B cell (primary cell): ENCODE data around the gene TET3. TPM values are rescaled to one million over a fixed set of nuclear protein-coding genes. Genes with fewer than 3 reads are reported as not detected.

Experiments
- ATAC-seq: fragments of 200-7000 bp; cut with Tn5 transposase; one replicate; pipeline ENCODE4 v1.10.0; 2021; ENCODE audit warnings: low read depth, mild to moderate bottlenecking, moderate number of reproducible peaks, moderate library complexity
- CTCF ChIA-PET: fragments of 350-600 bp; sonication (Branson Sonifier 250); formaldehyde crosslinking; loops from one replicate; lab custom pipeline; 2021; ENCODE audit warnings: antibody characterized with exemption, inconsistent platforms; lab: Charles Lee
- POLR2A ChIA-PET: fragments of 350-600 bp; sonication (Branson Sonifier 250); formaldehyde crosslinking; loops from one replicate; lab custom pipeline; 2021; ENCODE audit warnings: antibody characterized with exemption; lab: Charles Lee
- DNase-seq: peaks from one replicate; pipeline ENCODE4 v3.0.0; 2013
- H2AFZ ChIP-seq: 2 replicates; pipeline ENCODE4 v1.6.1; 2012; ENCODE audit warnings: mild to moderate bottlenecking, low read depth, low read length; ENCODE audit not compliant: insufficient read depth, poor library complexity, severe bottlenecking
- H3K27ac ChIP-seq, 2 donors: 1 replicate in 1 of 2; 2 replicates in 1 of 2; pipeline ENCODE4 v1.5.1; 2012 to 2013; ENCODE audit warnings: low read length in 2 of 2, mild to moderate bottlenecking in 2 of 2, moderate library complexity in 1 of 2
- H3K27me3 ChIP-seq, 4 experiments: fragments of 200-600 bp in 1 of 4; sonication (generic) in 1 of 4; replicated peaks in 1 of 4; 1 replicate in 2 of 4; 2 replicates in 2 of 4; pipeline versions ENCODE4 v1.6.1 to v1.7.0; 2013 to 2016; ENCODE audit warnings: low read length in 3 of 4, mild to moderate bottlenecking in 2 of 4, mixed read lengths in 1 of 4, moderate library complexity in 1 of 4; ENCODE audit not compliant: insufficient read depth in 4 of 4, control insufficient read depth in 3 of 4; ENCODE audit errors: control extremely low read depth in 1 of 4
- H3K36me3 ChIP-seq, 2 experiments: replicated peaks in 1 of 2; 1 replicate in 1 of 2; 2 replicates in 1 of 2; pipeline versions ENCODE4 v1.6.1 to v1.7.1; 2013; ENCODE audit warnings: low read length in 1 of 2; ENCODE audit not compliant: insufficient read depth in 2 of 2, control insufficient read depth in 1 of 2; ENCODE audit errors: control extremely low read depth in 1 of 2, extremely low read depth in 1 of 2
- H3K4me1 ChIP-seq, 2 donors: fragments of 200-600 bp in 1 of 2; sonication (generic) in 1 of 2; 1 replicate in 1 of 2; 2 replicates in 1 of 2; pipeline versions ENCODE4 v1.5.1 to v1.6.1; 2013 to 2017; ENCODE audit warnings: low read length in 2 of 2; ENCODE audit not compliant: control insufficient read depth in 2 of 2, insufficient read depth in 2 of 2
- H3K4me2 ChIP-seq: replicated peaks from 2 replicates; pipeline ENCODE3; 2012; ENCODE audit warnings: mild to moderate bottlenecking, low read depth, low read length; ENCODE audit not compliant: poor library complexity, severe bottlenecking
- H3K4me3 ChIP-seq, 5 experiments: fragments of 200-600 bp in 1 of 5; sonication (generic) in 1 of 5; 1 replicate in 3 of 5; 2 replicates in 2 of 5; pipeline versions ENCODE4 v1.5.1 to v1.7.0; 2011 to 2016; ENCODE audit warnings: low read length in 4 of 5, mild to moderate bottlenecking in 4 of 5, low read depth in 2 of 5, control low read depth in 1 of 5, moderate library complexity in 1 of 5; ENCODE audit not compliant: insufficient read depth in 1 of 5; ENCODE audit errors: control extremely low read depth in 1 of 5, extremely low read depth in 1 of 5
- H3K79me2 ChIP-seq: fragments of 200-600 bp; sonication (generic); one replicate; pipeline ENCODE4 v1.6.0; 2016; ENCODE audit warnings: low read length; ENCODE audit not compliant: control insufficient read depth, insufficient read depth
- H3K9ac ChIP-seq: fragments of 200-600 bp; sonication (generic); 2 replicates; pipeline ENCODE4 v1.6.1; 2017; ENCODE audit warnings: mild to moderate bottlenecking, low read length, moderate library complexity
- H3K9me3 ChIP-seq, 3 donors: one replicate each; pipeline versions ENCODE4 v1.6.1 to v1.7.1; 2013; ENCODE audit warnings: low read length in 2 of 3; ENCODE audit not compliant: control insufficient read depth in 2 of 3, insufficient read depth in 1 of 3; ENCODE audit errors: control extremely low read depth in 1 of 3
- H4K20me1 ChIP-seq: 2 replicates; pipeline ENCODE4 v1.6.0; 2012; ENCODE audit warnings: mild to moderate bottlenecking, low read length; ENCODE audit not compliant: insufficient read depth, control insufficient read depth, poor library complexity, severe bottlenecking
- H3K27ac Mint-ChIP-seq: one replicate; pipeline ENCODE4 v1.8.0; 2021; ENCODE audit warnings: mixed read lengths
- H3K27me3 Mint-ChIP-seq: one replicate; pipeline ENCODE4 v1.8.0; 2021; ENCODE audit warnings: mixed read lengths
- H3K4me1 Mint-ChIP-seq: one replicate; pipeline ENCODE4 v1.8.0; 2021; ENCODE audit warnings: mixed read lengths
- H3K4me3 Mint-ChIP-seq: one replicate; pipeline ENCODE4 v1.8.0; 2021; ENCODE audit warnings: mixed read lengths
- H3K9me3 Mint-ChIP-seq: one replicate; pipeline ENCODE4 v1.8.0; 2022; ENCODE audit warnings: mixed read lengths; ENCODE audit not compliant: insufficient read depth
- EZH2 ChIP-seq: IDR thresholded peaks from 2 replicates; pipeline ENCODE4 v1.6.1; 2012; ENCODE audit warnings: borderline replicate concordance, low read depth, mild to moderate bottlenecking, moderate library complexity, low read length; ENCODE audit not compliant: insufficient read depth, poor library complexity, severe bottlenecking
- WGBS: methylation state at CpG from one replicate; pipeline ENCODE4 v1.1.5; 2013; ENCODE audit warnings: missing lambda C conversion rate; ENCODE audit not compliant: insufficient coverage; 5-methylcytosine and 5-hydroxymethylcytosine counted together
- intact Hi-C: fragments of 100-400 bp; cut with micrococcal nuclease; formaldehyde crosslinking; loops from one replicate; pipeline ENCODE4 v1.10.0; 2022
- polyA plus RNA-seq: library from polyadenylated mRNA; depleted of rRNA; stranded (reverse); fragments of >200 nt; gene quantifications from 2 replicates; pipeline ENCODE4 v1.2.3, GENCODE V29; 2012
- total RNA-seq, 2 donors: library from RNA; stranded (reverse); fragments of 120-200 nt in 1 of 2; gene quantifications; 1 replicate in 1 of 2; 2 replicates in 1 of 2; pipeline versions ENCODE4 v1.2.3 to v1.2.4, GENCODE V29; 2013 to 2022
- TF ChIP-seq, protein P1 (sequence below): fragments of 200-600 bp; IDR thresholded peaks from one replicate; pipeline ENCODE4 v1.8.0; 2022; ENCODE audit warnings: antibody characterized with exemption, mild to moderate bottlenecking

TET3 gene
- total and polyA plus RNA-seq, 2 donors (not counting 1 experiment from before 2014, with no cell fraction given), result 4.7 to 43.9 TPM

GRCh38 chr2:73972846-73973245 lies 11.9 kb upstream of the TET3 start:
- H3K9me3 Mint-ChIP-seq, result no peaks in the 10 kb centered on the region
- no peaks in the 10 kb centered on the region for H3K27me3 ChIP-seq
- H3K4me3 ChIP-seq, result no peak overlapping the region
- H3K27me3 Mint-ChIP-seq, result no peaks in the 10 kb centered on the region
- ATAC-seq (no peak), DNase-seq (peak; percentile 44)
- intact Hi-C loops, result loop anchor here (5.0 kb wide), 1 partner anchor 204 kb away; the partner anchor contains the start of gene MOB1A
- H3K9me3 ChIP-seq, result no peaks in the 10 kb centered on the region
- WGBS, result 0% methylated on average over 3 of the region's 3 CpGs
- ChIA-PET POLR2A (no interaction called here), CTCF (interaction anchor here (1.4 kb wide), 1 partner anchor 64 kb away, joined by 3 read pairs; no protein-coding TSS in a partner anchor)
- no peak overlapping the region for H2AFZ ChIP-seq
- no peaks in the 10 kb centered on the region for H3K79me2 ChIP-seq
- no peaks in the 10 kb centered on the region for H4K20me1 ChIP-seq
- H3K4me1 ChIP-seq, result peaks cover 35 to 38% of the 10 kb centered on the region in 2 donors
- H3K4me3 Mint-ChIP-seq, result peak overlapping the region; percentile 14
- H3K4me1 Mint-ChIP-seq, result peaks cover 46% of the 10 kb centered on the region
- no peak overlapping the region for H3K27ac ChIP-seq
- H3K36me3 ChIP-seq, result no peaks in the 10 kb centered on the region
- no peak for TF ChIP-seq EZH2
- TF ChIP-seq, protein P1, sequence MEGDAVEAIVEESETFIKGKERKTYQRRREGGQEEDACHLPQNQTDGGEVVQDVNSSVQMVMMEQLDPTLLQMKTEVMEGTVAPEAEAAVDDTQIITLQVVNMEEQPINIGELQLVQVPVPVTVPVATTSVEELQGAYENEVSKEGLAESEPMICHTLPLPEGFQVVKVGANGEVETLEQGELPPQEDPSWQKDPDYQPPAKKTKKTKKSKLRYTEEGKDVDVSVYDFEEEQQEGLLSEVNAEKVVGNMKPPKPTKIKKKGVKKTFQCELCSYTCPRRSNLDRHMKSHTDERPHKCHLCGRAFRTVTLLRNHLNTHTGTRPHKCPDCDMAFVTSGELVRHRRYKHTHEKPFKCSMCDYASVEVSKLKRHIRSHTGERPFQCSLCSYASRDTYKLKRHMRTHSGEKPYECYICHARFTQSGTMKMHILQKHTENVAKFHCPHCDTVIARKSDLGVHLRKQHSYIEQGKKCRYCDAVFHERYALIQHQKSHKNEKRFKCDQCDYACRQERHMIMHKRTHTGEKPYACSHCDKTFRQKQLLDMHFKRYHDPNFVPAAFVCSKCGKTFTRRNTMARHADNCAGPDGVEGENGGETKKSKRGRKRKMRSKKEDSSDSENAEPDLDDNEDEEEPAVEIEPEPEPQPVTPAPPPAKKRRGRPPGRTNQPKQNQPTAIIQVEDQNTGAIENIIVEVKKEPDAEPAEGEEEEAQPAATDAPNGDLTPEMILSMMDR, result no peak
- no peak overlapping the region for H3K9ac ChIP-seq
- H3K27ac Mint-ChIP-seq, result no peak overlapping the region
- H3K4me2 ChIP-seq, result peak overlapping the region; percentile 48

DNA sequence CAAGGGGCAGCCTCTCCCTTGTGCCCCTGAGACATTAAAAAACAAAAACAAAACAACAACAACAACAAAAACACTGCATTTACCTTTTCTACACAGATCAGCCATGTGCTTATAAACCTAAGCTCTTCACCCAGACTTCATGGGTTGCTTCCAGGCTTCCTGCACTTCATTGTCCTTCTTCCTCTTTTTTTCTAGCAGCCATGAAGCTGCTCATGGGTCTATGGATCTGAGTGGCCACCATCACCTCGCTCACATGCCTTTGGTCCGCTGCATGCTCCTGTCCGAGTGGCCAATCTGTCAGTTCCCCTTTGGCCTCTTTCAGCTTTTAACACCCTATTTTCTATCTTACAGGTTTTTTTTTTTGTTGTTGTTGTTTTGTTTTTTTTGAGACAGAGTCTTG lies 9.0 kb upstream of the TET3 start:
- Mint-ChIP-seq H3K9me3 (no peaks in the 10 kb centered on the region), H3K4me3 (no peak overlapping the region), H3K27ac (no peak overlapping the region), H3K27me3 (peaks cover 7% of the 10 kb centered on the region), H3K4me1 (peaks cover 49% of the 10 kb centered on the region)
- H4K20me1 ChIP-seq, result no peaks in the 10 kb centered on the region
- no peaks in the 10 kb centered on the region for H3K9me3 ChIP-seq
- no peak overlapping the region for H3K4me2 ChIP-seq
- no peak overlapping the region for H3K4me3 ChIP-seq
- CTCF ChIA-PET, result no interaction called here
- WGBS, result 93% methylated on average over 3 of the region's 3 CpGs
- H3K9ac ChIP-seq, result no peak overlapping the region
- no peak overlapping the region for H3K27ac ChIP-seq
- H3K4me1 ChIP-seq, result peaks cover 42 to 47% of the 10 kb centered on the region in 2 donors
- intact Hi-C loops, result no loop called here
- peaks cover 0 to 9% (median 2%) of the 10 kb centered on the region in 4 experiments for H3K27me3 ChIP-seq
- H3K36me3 ChIP-seq, result no peaks in the 10 kb centered on the region
- POLR2A ChIA-PET, result no interaction called here
- H3K79me2 ChIP-seq, result no peaks in the 10 kb centered on the region
- ATAC-seq (no peak), DNase-seq (no peak)
- TF ChIP-seq, protein P1, result no peak
- TF ChIP-seq EZH2, result no peak
- H2AFZ ChIP-seq, result no peak overlapping the region
